ENCODE measurements around the gene SPI1.

SPI1 gene

DNA sequence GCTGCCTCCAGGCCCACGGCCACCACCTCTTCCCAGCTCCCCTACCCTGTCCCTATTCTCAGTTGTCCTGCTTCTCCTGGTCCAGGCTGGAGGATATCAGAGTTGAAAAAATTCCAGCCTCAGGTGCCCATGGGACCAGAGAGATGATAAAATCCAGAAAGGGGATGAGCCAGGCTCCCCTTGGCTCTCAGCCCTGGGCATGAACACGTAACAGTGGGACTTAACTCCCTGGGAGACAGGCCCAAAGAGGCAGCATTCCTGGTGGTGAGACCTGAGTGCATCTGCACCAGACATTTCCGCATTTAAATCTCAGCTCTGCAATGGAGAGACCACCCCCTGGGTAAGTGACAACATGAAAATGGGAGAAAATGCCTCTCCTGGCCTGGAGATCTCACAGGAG, 19.7 kb upstream of the SPI1 start:
- in situ Hi-C loops (cut with MboI; ENCODE audit: low pct_unique_long_range_greater_than_20kb, low sequenced_read_pairs, unreplicated experiment) = no loop called here

DNA sequence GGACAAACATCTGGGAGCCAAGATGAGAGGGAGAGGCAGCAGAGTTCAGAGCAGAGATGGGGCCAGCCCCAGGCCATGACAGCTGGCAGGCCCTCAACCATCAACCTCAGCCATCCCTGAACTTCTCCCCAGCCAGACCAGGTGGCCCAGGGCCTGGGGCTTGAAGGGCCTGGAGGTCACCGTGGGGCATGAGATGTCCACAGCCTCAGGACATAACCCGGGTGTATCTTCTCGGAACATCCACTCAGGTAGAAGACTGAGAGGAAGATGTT, 17.6 kb upstream of the SPI1 start:
- TF ChIP-seq, protein P1, sequence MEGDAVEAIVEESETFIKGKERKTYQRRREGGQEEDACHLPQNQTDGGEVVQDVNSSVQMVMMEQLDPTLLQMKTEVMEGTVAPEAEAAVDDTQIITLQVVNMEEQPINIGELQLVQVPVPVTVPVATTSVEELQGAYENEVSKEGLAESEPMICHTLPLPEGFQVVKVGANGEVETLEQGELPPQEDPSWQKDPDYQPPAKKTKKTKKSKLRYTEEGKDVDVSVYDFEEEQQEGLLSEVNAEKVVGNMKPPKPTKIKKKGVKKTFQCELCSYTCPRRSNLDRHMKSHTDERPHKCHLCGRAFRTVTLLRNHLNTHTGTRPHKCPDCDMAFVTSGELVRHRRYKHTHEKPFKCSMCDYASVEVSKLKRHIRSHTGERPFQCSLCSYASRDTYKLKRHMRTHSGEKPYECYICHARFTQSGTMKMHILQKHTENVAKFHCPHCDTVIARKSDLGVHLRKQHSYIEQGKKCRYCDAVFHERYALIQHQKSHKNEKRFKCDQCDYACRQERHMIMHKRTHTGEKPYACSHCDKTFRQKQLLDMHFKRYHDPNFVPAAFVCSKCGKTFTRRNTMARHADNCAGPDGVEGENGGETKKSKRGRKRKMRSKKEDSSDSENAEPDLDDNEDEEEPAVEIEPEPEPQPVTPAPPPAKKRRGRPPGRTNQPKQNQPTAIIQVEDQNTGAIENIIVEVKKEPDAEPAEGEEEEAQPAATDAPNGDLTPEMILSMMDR (IDR thresholded peaks at IDR 0.05; ENCODE audit: extremely low read depth, insufficient read depth, missing control alignments) = no peak
- in situ Hi-C loops (cut with MboI; ENCODE audit: low pct_unique_long_range_greater_than_20kb, low sequenced_read_pairs, unreplicated experiment) = no loop called here
- DNase-seq (ENCODE audit: low spot score) = no peak

More for the DNA sequence above, 19.7 kb upstream of the SPI1 start:
- TF ChIP-seq, protein P1 (IDR thresholded peaks at IDR 0.05; ENCODE audit: extremely low read depth, insufficient read depth, missing control alignments) = no peak
- no peak for DNase-seq (ENCODE audit: low spot score)

DNA sequence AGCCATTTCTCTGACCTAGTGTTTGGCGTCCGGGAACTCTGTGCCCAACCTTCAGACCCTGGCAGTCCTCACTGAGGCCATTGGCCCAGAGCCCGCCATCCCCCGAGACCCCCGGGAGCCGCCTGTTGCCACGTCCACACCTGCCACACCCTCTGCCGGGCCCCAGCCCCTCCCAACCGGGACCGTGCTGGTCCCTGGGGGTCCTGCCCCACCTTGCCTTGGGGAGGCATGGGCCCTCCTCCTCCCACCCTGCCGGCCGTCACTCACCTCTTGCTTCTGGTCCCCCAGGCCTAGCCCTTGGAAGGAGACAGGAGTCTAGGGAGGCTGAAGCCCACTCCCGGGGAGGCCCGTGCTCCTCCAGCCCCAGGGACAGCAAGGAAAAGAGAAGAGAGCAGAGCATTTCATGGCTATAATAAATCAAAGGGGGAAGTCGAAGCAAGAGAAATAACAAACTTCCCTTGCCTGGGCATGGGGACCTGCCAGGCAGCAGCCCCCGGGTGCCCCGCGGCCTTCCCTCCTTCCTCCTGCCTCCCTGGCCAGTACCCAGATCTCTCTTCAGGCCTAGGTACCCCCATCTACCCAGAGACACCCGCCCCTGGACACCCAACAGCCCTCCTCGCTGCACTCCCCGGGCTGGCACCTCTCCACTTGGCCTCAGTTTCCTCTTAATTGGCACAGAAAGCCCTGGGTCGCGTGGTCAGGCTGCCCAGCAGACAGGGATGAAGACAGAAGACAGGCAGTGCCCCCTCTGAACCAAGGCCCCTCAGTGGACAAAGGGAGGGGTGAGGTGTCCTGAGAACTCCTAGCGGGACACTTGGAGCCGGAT, 17.1 kb upstream of the SPI1 start:
- no peak for DNase-seq (ENCODE audit: low spot score)
- in situ Hi-C loops (cut with MboI; ENCODE audit: low pct_unique_long_range_greater_than_20kb, low sequenced_read_pairs, unreplicated experiment) = no loop called here
- TF ChIP-seq, protein P1 (IDR thresholded peaks at IDR 0.05; ENCODE audit: extremely low read depth, insufficient read depth, missing control alignments) = no peak

DNA sequence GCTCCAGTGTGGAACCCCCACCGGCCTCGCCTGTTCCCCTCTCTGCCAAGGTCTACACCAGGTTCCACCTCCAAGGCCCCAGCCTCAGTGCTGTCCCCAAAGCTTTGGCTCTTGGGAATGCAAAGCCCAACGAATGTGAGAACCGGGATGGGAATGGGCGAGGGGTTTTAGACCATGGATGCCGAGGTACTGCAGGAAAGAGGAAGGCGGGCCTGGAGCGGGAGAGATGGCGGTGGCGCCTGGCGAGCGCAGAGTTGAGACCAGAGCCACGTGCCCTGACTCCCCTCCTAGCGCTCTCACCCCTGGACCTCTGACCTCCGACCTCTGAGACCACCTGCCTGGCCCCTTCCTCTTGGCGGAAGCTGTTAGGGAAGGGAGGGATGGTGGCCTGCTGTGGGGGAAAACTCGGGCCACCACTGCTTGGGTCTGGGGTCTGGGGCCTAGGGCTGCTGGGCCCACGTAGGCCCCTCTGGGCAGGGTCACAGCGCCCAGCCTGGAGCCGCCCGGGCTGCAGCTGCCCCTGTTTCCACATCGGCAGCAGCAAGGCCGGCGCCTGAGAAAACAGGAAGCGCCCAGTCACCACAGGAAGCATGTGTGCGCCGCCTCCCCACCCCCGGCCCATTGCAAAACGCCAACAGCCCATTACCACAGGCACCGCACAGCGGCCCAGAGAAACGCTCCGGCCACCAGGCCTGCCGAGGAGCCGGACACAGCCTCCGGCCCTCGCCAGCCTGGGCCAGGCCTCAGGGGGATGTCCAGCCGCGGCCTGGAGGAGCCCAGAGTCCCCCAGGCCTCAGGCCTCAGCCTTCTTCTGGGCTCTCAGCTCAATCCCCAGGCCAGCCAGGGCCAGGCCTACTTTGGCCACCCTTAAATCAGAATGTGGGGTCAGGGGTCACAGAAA, 16.2 kb upstream of the SPI1 start:
- peak; percentile 87 for DNase-seq (ENCODE audit: low spot score)
- in situ Hi-C loops (cut with MboI; ENCODE audit: low pct_unique_long_range_greater_than_20kb, low sequenced_read_pairs, unreplicated experiment) = no loop called here
- TF ChIP-seq, protein P1 (IDR thresholded peaks at IDR 0.05; ENCODE audit: extremely low read depth, insufficient read depth, missing control alignments) = no peak

DNA sequence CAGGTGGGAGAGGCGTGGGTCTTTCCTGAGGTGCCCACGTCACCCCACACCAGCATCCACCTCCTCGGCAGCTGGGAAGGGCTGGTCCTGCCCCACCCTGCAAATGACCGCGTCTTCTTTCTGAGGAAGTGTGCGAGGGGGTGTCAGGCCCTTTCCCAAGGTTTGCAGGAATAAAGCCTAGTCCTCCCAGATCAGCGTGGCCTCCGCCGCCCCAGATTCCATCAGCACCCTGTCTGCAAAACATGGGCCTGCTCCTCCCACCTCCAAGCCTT, 15.6 kb upstream of the SPI1 start:
- in situ Hi-C loops (cut with MboI; ENCODE audit: low pct_unique_long_range_greater_than_20kb, low sequenced_read_pairs, unreplicated experiment) = no loop called here
- DNase-seq (ENCODE audit: low spot score) = no peak
- TF ChIP-seq, protein P1 (IDR thresholded peaks at IDR 0.05; ENCODE audit: extremely low read depth, insufficient read depth, missing control alignments) = no peak

DNA sequence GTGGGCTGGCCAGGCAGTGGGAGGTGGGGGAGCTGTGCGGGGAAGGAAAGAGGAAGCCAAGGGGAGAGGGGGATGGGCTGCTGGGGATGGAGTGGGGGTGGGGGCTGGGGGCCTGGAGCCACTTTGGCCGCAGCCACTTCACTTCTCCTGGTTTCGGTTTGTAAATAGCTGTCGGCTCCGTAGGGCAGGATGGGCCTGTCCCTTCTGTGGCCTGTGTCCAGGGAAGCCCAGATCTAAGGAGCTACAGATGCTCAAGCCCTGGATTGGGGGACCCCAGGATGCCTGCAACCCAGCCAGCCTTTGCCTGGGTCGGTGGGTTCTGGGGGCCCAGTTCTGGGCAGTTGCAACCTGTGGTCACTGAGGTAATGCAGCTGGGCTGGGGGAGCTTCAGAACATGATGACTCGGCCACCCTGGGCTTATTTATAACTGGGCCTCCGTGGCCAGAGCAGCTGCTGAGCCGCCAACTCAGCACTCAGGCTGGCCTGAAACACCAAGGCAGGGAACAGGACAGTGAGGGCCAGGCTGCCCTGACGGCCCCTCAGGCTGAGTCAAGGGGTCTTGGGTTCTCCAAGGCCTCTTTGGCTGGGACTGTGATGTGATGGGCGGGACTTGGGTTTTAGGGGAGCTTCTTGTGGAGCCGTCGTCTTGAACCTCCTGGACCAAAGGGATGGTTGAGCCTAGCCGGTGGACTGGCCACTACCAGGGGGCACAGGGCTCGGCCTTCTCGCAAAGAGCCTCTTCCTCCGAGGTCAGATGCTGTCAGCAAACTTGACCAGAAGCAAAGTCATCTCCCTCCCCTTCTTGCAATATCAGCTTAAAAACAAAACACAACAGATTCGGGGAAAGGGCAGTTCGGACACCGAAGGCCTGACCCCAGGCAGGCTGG, 15.1 kb upstream of the SPI1 start:
- TF ChIP-seq, protein P1 (IDR thresholded peaks at IDR 0.05; ENCODE audit: extremely low read depth, insufficient read depth, missing control alignments) = no peak
- in situ Hi-C loops (cut with MboI; ENCODE audit: low pct_unique_long_range_greater_than_20kb, low sequenced_read_pairs, unreplicated experiment) = no loop called here
- peak; percentile 63 for DNase-seq (ENCODE audit: low spot score)

All from GM13977 (cell line).